Lower leg skin (tissue), 4 donors: ENCODE data around the gene RIC8A. TPM values are rescaled to one million over a fixed set of nuclear protein-coding genes. Genes with fewer than 3 reads are reported as not detected.

ENCODE experiments used
- DNase-seq, 2 donors: peaks; one replicate each; pipeline ENCODE4 v3.0.0-alpha.2; 2019; ENCODE audit warnings: low spot score in 2 of 2
- H3K4me3 ChIP-seq: fragments of 200-600 bp; sonication (generic); 2 replicates; pipeline ENCODE4 v1.5.1; 2017; ENCODE audit warnings: mild to moderate bottlenecking, low read depth; ENCODE audit not compliant: poor library complexity, severe bottlenecking
- POLR2A ChIP-seq, 2 donors: fragments of 450-650 bp; IDR thresholded peaks; one replicate each; pipeline ENCODE4 v1.6.1; 2016 to 2017; ENCODE audit warnings: antibody characterized with exemption in 2 of 2, mild to moderate bottlenecking in 1 of 2, moderate library complexity in 1 of 2
- whole genome bisulfite sequencing, 2 donors: methylation state at CpG; one replicate each; pipeline ENCODE4 v1.1.5; 2018; 5-methylcytosine and 5-hydroxymethylcytosine counted together
- intact Hi-C: fragments of 100-400 bp; cut with DNase I; formaldehyde crosslinking; loops from one replicate; pipeline ENCODE4 v1.15.0; 2023; ENCODE audit warnings: low total_unique reads
- total RNA-seq, 4 donors: library from RNA; depleted of rRNA; stranded (reverse); fragments of >200 nt; gene quantifications; one replicate each; pipeline ENCODE4 v1.1.0, GENCODE V29; 2016
- TF ChIP-seq, protein P1 (sequence below), 3 donors: fragments of 450-650 bp; IDR thresholded peaks; one replicate each; pipeline ENCODE4 v1.5.1; 2016; ENCODE audit warnings: antibody characterized with exemption in 3 of 3, mild to moderate bottlenecking in 3 of 3, moderate library complexity in 2 of 3

Gene RIC8A
- total RNA-seq, 4 donors from 2014 or later = 58.0 to 91.2 (median 66.9) TPM

DNA sequence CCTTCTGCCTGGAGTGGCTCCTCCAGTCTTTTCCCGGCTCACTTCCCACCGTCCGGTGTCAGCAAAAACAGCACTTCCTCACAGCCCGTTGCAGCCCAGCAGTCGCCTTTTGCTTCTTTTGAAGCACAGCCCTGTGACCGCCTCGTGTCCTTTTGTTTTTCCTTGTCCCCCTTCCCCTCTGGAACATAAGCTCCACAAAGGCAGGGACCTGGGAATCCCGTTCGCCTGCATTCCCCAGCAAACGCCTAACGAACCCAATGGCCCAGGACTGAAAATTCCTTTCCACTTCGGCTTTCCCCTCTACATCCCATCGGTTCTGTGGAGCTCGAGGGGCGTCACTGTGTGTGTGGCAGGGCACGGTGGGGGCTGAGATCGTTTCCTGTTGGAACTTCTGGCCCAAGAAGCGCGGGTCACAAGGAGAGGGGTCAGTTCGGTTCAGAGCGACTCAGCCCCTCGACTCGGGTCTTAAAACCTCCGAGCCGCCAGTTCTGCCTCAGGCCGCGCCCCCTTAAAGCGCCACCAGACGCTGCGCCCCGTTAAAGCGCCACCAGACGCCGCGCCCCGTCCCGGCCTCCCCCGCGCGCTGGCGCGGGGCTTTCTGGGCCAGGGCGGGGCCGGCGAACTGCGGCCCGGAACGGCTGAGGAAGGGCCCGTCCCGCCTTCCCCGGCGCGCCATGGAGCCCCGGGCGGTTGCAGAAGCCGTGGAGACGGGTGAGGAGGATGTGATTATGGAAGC is 841 bp downstream of the RIC8A start:
- 0% methylated on average over 47 of the region's 57 CpGs for WGBS, 2 donors
- intact Hi-C loops = no loop called here

DNA sequence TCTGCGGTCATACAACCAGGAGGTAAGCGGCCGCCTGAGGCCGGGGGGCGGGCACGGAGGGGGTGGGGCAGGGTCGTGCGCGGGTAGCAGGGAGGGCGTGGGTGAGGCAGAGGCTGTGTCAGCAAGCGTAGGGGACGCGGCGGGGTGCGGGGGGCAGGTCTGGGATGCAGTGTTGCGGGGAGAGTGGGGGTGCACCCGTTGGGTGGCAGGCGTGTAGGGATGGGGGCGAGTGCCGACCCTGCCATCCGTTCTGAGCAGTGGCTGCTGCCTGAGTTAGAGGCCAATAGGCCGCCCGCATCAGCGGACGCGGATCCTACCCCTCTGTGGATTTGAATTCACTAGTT is 1.4 kb downstream of the RIC8A start:
- DNase-seq = no peak
- peak overlapping the region; percentile 78 for H3K4me3 ChIP-seq
- TF ChIP-seq, protein P1, sequence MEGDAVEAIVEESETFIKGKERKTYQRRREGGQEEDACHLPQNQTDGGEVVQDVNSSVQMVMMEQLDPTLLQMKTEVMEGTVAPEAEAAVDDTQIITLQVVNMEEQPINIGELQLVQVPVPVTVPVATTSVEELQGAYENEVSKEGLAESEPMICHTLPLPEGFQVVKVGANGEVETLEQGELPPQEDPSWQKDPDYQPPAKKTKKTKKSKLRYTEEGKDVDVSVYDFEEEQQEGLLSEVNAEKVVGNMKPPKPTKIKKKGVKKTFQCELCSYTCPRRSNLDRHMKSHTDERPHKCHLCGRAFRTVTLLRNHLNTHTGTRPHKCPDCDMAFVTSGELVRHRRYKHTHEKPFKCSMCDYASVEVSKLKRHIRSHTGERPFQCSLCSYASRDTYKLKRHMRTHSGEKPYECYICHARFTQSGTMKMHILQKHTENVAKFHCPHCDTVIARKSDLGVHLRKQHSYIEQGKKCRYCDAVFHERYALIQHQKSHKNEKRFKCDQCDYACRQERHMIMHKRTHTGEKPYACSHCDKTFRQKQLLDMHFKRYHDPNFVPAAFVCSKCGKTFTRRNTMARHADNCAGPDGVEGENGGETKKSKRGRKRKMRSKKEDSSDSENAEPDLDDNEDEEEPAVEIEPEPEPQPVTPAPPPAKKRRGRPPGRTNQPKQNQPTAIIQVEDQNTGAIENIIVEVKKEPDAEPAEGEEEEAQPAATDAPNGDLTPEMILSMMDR (IDR thresholded peaks at IDR 0.05) = no peak
- TF ChIP-seq POLR2A (IDR thresholded peaks at IDR 0.05) = no peak
- WGBS, 2 donors = 0 to 1% methylated on average over 23 to 25 of the region's 26 CpGs
- intact Hi-C loops = loop anchor here (1.0 kb wide), 1 partner anchor 33 kb away; no protein-coding TSS in a partner anchor

More for the DNA sequence above, 841 bp downstream of the RIC8A start:
- peak overlapping the region; percentile 78 for H3K4me3 ChIP-seq
- TF ChIP-seq, protein P1 (IDR thresholded peaks at IDR 0.05) = no peak
- TF ChIP-seq POLR2A (IDR thresholded peaks at IDR 0.05) = peak in 1 of 2 donors; percentile 65
- DNase-seq = peak; percentile 63 to 96

GRCh38 chr11:209275-210121 is 2.0 kb downstream of the RIC8A start:
- WGBS, 2 donors = 41 to 45% methylated on average over 25 to 29 of the region's 29 CpGs
- peak overlapping the region; percentile 78 for H3K4me3 ChIP-seq
- peak in 1 of 2 donors; percentile 87 for DNase-seq
- no peak for TF ChIP-seq POLR2A (IDR thresholded peaks at IDR 0.05)
- TF ChIP-seq, protein P1 (IDR thresholded peaks at IDR 0.05) = no peak
- intact Hi-C loops = loop anchor here (1.0 kb wide), 1 partner anchor 33 kb away; no protein-coding TSS in a partner anchor

- no peak overlapping the region for H3K4me3 ChIP-seq
- 81 to 82% methylated on average over 7 to 9 of the region's 9 CpGs for WGBS, 2 donors
- peak in 1 of 2 donors; percentile 74 for DNase-seq
- intact Hi-C loops = no loop called here
- TF ChIP-seq, protein P1 (IDR thresholded peaks at IDR 0.05) = no peak
- TF ChIP-seq POLR2A (IDR thresholded peaks at IDR 0.05) = no peak
Measured at GRCh38 chr11:210122-210802, 2.8 kb downstream of the RIC8A start.

- TF ChIP-seq, protein P1 (IDR thresholded peaks at IDR 0.05) = no peak
- no peak for TF ChIP-seq POLR2A (IDR thresholded peaks at IDR 0.05)
- peak in 1 of 2 donors; percentile 83 for DNase-seq
- H3K4me3 ChIP-seq = no peak overlapping the region
- intact Hi-C loops = no loop called here
- 88% methylated on average over 5 of the region's 5 CpGs for WGBS, 2 donors
Measured at GRCh38 chr11:210803-211180, 3.3 kb downstream of the RIC8A start.
